Endodermal cell (in vitro differentiated cells): ENCODE results near the gene ADNP2. TPM values are rescaled to one million over a fixed set of nuclear protein-coding genes. Genes with fewer than 3 reads are reported as not detected.

Experiments
- DNase-seq: peaks from one replicate; pipeline ENCODE4 v3.0.0-alpha.2; 2017
- H3K27ac ChIP-seq: 2 replicates; pipeline ENCODE4 v1.5.1; 2013; ENCODE audit warnings: mild to moderate bottlenecking, low read depth, low read length, moderate library complexity
- H3K27me3 ChIP-seq: 2 replicates; pipeline ENCODE4 v1.6.1; 2013; ENCODE audit warnings: mild to moderate bottlenecking, low read length, moderate library complexity; ENCODE audit not compliant: insufficient read depth, control insufficient read depth, poor library complexity, severe bottlenecking
- H3K36me3 ChIP-seq: 2 replicates; pipeline ENCODE4 v1.7.0; 2013; ENCODE audit warnings: mild to moderate bottlenecking, low read length, moderate library complexity; ENCODE audit not compliant: control insufficient read depth, insufficient read depth
- H3K4me1 ChIP-seq: one replicate; pipeline ENCODE4 v1.7.0; 2013; ENCODE audit warnings: low read length; ENCODE audit not compliant: control insufficient read depth, insufficient read depth
- H3K4me3 ChIP-seq: 2 replicates; pipeline ENCODE4 v1.5.1; 2013; ENCODE audit warnings: mild to moderate bottlenecking, low read length, moderate library complexity
- H3K9ac ChIP-seq: 2 replicates; pipeline ENCODE4 v1.6.1; 2013; ENCODE audit warnings: mild to moderate bottlenecking, low read length, moderate library complexity; ENCODE audit not compliant: poor library complexity, severe bottlenecking; ENCODE audit errors: extremely low read depth
- H3K9me3 ChIP-seq: 2 replicates; pipeline ENCODE4 v1.6.1; 2013; ENCODE audit warnings: mild to moderate bottlenecking, low read length, moderate library complexity; ENCODE audit not compliant: control insufficient read depth
- H3K27ac Mint-ChIP-seq: 2 replicates; pipeline ENCODE4 v1.8.0; 2020; ENCODE audit warnings: mixed read lengths
- H3K27me3 Mint-ChIP-seq: 2 replicates; pipeline ENCODE4 v1.8.0; 2021; ENCODE audit warnings: mild to moderate bottlenecking, mixed read lengths; ENCODE audit not compliant: insufficient read depth
- H3K36me3 Mint-ChIP-seq: 2 replicates; pipeline ENCODE4 v1.8.0; 2020; ENCODE audit warnings: low read depth, mixed read lengths
- H3K4me1 Mint-ChIP-seq: 2 replicates; pipeline ENCODE4 v1.8.0; 2020; ENCODE audit warnings: mixed read lengths
- H3K4me3 Mint-ChIP-seq: 2 replicates; pipeline ENCODE4 v1.8.0; 2020; ENCODE audit warnings: mild to moderate bottlenecking, moderate library complexity, mixed read lengths
- H3K9me3 Mint-ChIP-seq: 2 replicates; pipeline ENCODE4 v1.8.0; 2020; ENCODE audit warnings: mild to moderate bottlenecking, mixed read lengths
- WGBS, 2 experiments: methylation state at CpG; one replicate each; pipeline versions ENCODE4 v1.1.5 to v1.1.7; 2013; ENCODE audit warnings: missing lambda C conversion rate in 2 of 2, mixed read lengths in 1 of 2; ENCODE audit not compliant: insufficient coverage in 1 of 2, insufficient read length in 1 of 2; 5-methylcytosine and 5-hydroxymethylcytosine counted together
- total RNA-seq, 2 donors: library from RNA; stranded (reverse); fragmentation: NEBNext Ultra II Directional in 1 of 2; extraction: Animal tissue kit (Norgen Biotek cat#: 25700) in 1 of 2; gene quantifications; 2 replicates in 1 of 2; 3 replicates in 1 of 2; pipeline ENCODE4 v1.2.1, GENCODE V29; 2021
- TF ChIP-seq, protein P1 (sequence below): fragments of 200-600 bp; sonication (generic); conservative IDR thresholded peaks from 2 replicates; pipeline ENCODE4 v1.5.0; 2021; ENCODE audit warnings: antibody characterized with exemption, mild to moderate bottlenecking

Gene ADNP2
- total RNA-seq, 2 donors from 2014 or later = 38.4 to 51.0 TPM

DNA sequence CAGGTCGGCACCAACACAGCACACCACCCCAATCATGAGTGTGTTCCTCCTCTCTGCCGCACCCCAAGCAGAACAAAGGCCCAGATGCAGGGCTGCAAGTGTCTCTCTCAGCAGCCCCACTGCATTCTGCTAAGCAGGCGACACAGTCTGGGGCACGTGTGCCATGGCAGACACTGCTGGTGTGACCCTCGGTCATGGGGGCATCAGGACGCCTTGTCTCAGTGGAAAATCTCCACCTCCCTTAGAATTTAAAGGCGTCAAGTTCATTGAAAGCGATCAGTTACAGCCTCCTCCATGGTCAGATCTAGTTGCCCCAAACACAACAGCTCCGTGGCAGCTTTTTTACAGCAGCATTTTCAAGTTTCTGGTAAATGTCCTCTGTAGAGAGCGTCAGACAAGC, 57.2 kb downstream of the ADNP2 start:
- Histone ChIP-seq H3K9me3 (peaks cover 21% of the 10 kb centered on the region), H3K27me3 (no peaks in the 10 kb centered on the region), H3K9ac (no peak overlapping the region), H3K36me3 (peaks cover 7% of the 10 kb centered on the region), H3K4me3 (no peak overlapping the region), H3K4me1 (no peaks in the 10 kb centered on the region), H3K27ac (no peak overlapping the region)
- peaks cover 46% of the 10 kb centered on the region for H3K36me3 Mint-ChIP-seq
- TF ChIP-seq, protein P1, sequence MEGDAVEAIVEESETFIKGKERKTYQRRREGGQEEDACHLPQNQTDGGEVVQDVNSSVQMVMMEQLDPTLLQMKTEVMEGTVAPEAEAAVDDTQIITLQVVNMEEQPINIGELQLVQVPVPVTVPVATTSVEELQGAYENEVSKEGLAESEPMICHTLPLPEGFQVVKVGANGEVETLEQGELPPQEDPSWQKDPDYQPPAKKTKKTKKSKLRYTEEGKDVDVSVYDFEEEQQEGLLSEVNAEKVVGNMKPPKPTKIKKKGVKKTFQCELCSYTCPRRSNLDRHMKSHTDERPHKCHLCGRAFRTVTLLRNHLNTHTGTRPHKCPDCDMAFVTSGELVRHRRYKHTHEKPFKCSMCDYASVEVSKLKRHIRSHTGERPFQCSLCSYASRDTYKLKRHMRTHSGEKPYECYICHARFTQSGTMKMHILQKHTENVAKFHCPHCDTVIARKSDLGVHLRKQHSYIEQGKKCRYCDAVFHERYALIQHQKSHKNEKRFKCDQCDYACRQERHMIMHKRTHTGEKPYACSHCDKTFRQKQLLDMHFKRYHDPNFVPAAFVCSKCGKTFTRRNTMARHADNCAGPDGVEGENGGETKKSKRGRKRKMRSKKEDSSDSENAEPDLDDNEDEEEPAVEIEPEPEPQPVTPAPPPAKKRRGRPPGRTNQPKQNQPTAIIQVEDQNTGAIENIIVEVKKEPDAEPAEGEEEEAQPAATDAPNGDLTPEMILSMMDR = no peak
- WGBS, 2 experiments = 90 to 92% methylated on average over 6 to 10 of the region's 10 CpGs
- no peaks in the 10 kb centered on the region for H3K4me1 Mint-ChIP-seq
- peaks cover under 1% of the 10 kb centered on the region for H3K27me3 Mint-ChIP-seq
- peaks cover 39% of the 10 kb centered on the region for H3K9me3 Mint-ChIP-seq
- no peak for DNase-seq
- H3K27ac Mint-ChIP-seq = no peak overlapping the region
- no peak overlapping the region for H3K4me3 Mint-ChIP-seq

DNA sequence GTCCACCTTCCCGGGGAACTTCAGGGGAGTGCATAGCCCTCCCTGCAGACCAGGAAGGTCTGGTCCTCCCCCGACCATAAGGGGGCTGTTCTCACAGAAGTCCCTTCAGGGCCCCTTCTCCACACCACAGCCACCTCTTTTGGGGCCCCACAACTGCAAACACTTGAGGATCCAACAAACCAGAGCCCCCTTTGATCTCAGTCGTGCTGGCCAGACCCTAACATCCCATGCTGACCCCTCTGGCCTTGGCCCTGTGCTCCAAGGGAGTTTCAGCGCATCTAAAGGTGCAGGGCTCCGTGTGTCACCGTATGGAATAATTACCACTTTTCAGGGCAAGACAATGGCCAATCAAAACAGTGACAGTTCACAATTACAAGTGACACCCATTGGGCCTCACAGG, 57.7 kb downstream of the ADNP2 start:
- Mint-ChIP-seq H3K4me1 (no peaks in the 10 kb centered on the region), H3K27me3 (no peaks in the 10 kb centered on the region), H3K36me3 (peaks cover 42% of the 10 kb centered on the region), H3K9me3 (peaks cover 39% of the 10 kb centered on the region), H3K4me3 (no peak overlapping the region), H3K27ac (no peak overlapping the region)
- no peaks in the 10 kb centered on the region for H3K4me1 ChIP-seq
- TF ChIP-seq, protein P1 = no peak
- H3K4me3 ChIP-seq = no peak overlapping the region
- no peak overlapping the region for H3K27ac ChIP-seq
- H3K36me3 ChIP-seq = peaks cover 7% of the 10 kb centered on the region
- 86 to 89% methylated on average over 4 to 6 of the region's 6 CpGs for WGBS, 2 experiments
- H3K9me3 ChIP-seq = peaks cover 21% of the 10 kb centered on the region
- no peak for DNase-seq
- H3K9ac ChIP-seq = no peak overlapping the region
- no peaks in the 10 kb centered on the region for H3K27me3 ChIP-seq

GRCh38 chr18:80167331-80167730, 58.3 kb downstream of the ADNP2 start:
- Histone ChIP-seq H3K4me3 (no peak overlapping the region), H3K9me3 (peaks cover 21% of the 10 kb centered on the region), H3K27ac (no peak overlapping the region), H3K27me3 (no peaks in the 10 kb centered on the region), H3K4me1 (no peaks in the 10 kb centered on the region), H3K9ac (no peak overlapping the region), H3K36me3 (peaks cover 6% of the 10 kb centered on the region)
- DNase-seq = no peak
- Mint-ChIP-seq H3K27me3 (no peaks in the 10 kb centered on the region), H3K9me3 (peaks cover 37% of the 10 kb centered on the region), H3K4me3 (no peak overlapping the region), H3K36me3 (peaks cover 36% of the 10 kb centered on the region), H3K4me1 (no peaks in the 10 kb centered on the region), H3K27ac (no peak overlapping the region)
- WGBS, 2 experiments = 94 to 100% methylated on average over 8 to 9 of the region's 9 CpGs
- TF ChIP-seq, protein P1 = no peak
